GM12878 (cell line): ENCODE measurements around the gene IER3IP1. TPM values are rescaled to one million over a fixed set of nuclear protein-coding genes. Genes with fewer than 3 reads are reported as not detected.

Experiments used
- ATAC-seq: fragments of 200-7000 bp; cut with Tn5 transposase; 3 replicates; pipeline ENCODE4 v1.9.1; 2020; ENCODE audit warnings: mild to moderate bottlenecking, moderate library complexity
- BruUV-seq: library from RNA; stranded (reverse); fragments of 400-500 nt; replicated peaks from 2 replicates; lab custom pipeline; 2021; lab: Mats Ljungman, UMichigan
- CTCF ChIA-PET: fragments of 300-600 bp; sonication (Branson Sonifier 250); formaldehyde crosslinking; extraction: SDS; loops from one replicate; lab custom pipeline; 2021; ENCODE audit warnings: inconsistent platforms; lab: Yijun Ruan, JAX
- POLR2A ChIA-PET: fragments of 350-600 bp; formaldehyde crosslinking; extraction: SDS; loops from one replicate; lab custom pipeline; 2021; ENCODE audit warnings: inconsistent platforms; lab: Charles Lee
- RAD21 ChIA-PET: fragments of 300-600 bp; sonication (Branson Sonifier 250); formaldehyde crosslinking; loops from one replicate; lab custom pipeline; 2023; ENCODE audit warnings: antibody characterized with exemption; ENCODE audit not compliant: unreplicated experiment; lab: Charles Lee
- SMC1A ChIA-PET: fragments of 300-600 bp; sonication (Branson Sonifier 250); formaldehyde crosslinking; loops from one replicate; lab custom pipeline; 2023; ENCODE audit not compliant: unreplicated experiment, uncharacterized antibody; lab: Charles Lee
- DNase-seq: peaks from one replicate; pipeline ENCODE4 v3.0.0-alpha.2; 2011; ENCODE audit warnings: low read depth, low spot score
- FAIRE-seq: peaks from 3 replicates; lab custom pipeline; 2011; peaks lifted over from hg19 to GRCh38; lab: Jason Lieb, UNC
- H2AFZ ChIP-seq: 2 replicates; pipeline ENCODE4 v1.6.0; 2011; ENCODE audit warnings: low read depth, low read length, control low read depth; ENCODE audit not compliant: control insufficient read depth
- H3K27ac ChIP-seq: 2 replicates; pipeline ENCODE4 v1.5.1; 2011; ENCODE audit warnings: control low read depth; ENCODE audit not compliant: control insufficient read depth, insufficient read depth
- H3K27me3 ChIP-seq, 2 experiments: replicated peaks in 1 of 2; 2 replicates each; pipeline versions ENCODE4 v1.6.0 to v1.6.1; 2011; ENCODE audit warnings: low read length in 1 of 2; ENCODE audit not compliant: control insufficient read depth in 2 of 2, insufficient read depth in 2 of 2
- H3K36me3 ChIP-seq, 2 experiments: 2 replicates each; pipeline ENCODE4 v1.5.1; 2011; ENCODE audit warnings: low read length in 1 of 2; ENCODE audit not compliant: control insufficient read depth in 2 of 2, insufficient read depth in 2 of 2
- H3K4me1 ChIP-seq: 2 replicates; pipeline ENCODE4 v1.6.1; 2011; ENCODE audit warnings: mild to moderate bottlenecking, low read length, moderate library complexity, mixed read lengths; ENCODE audit not compliant: control insufficient read depth, insufficient read depth
- H3K4me2 ChIP-seq: 2 replicates; pipeline ENCODE4 v1.6.0; 2011; ENCODE audit warnings: control low read depth; ENCODE audit not compliant: control insufficient read depth, insufficient read depth
- H3K4me3 ChIP-seq: fragments of 200-600 bp; sonication (generic); 2 replicates; pipeline ENCODE4 v1.5.1; 2016
- H3K79me2 ChIP-seq: 2 replicates; pipeline ENCODE4 v1.6.0; 2011; ENCODE audit warnings: low read length; ENCODE audit not compliant: control insufficient read depth, insufficient read depth
- H3K9ac ChIP-seq: 2 replicates; pipeline ENCODE4 v1.8.0; 2011; ENCODE audit warnings: low read length, control low read depth, mixed read lengths; ENCODE audit not compliant: control insufficient read depth, insufficient read depth
- H3K9me3 ChIP-seq: replicated peaks from 3 replicates; pipeline ENCODE4 v1.5.1; 2011; ENCODE audit warnings: mild to moderate bottlenecking, low read length; ENCODE audit not compliant: control insufficient read depth, insufficient read depth
- H4K20me1 ChIP-seq: 2 replicates; pipeline ENCODE4 v1.6.0; 2011; ENCODE audit not compliant: control insufficient read depth, insufficient read depth
- BCLAF1 ChIP-seq: fragments of 450-650 bp; IDR thresholded peaks from 2 replicates; pipeline ENCODE4 v1.6.1; 2017; ENCODE audit warnings: antibody characterized with exemption, mild to moderate bottlenecking, moderate library complexity
- CBX3 ChIP-seq: fragments of 200-600 bp; sonication (generic); IDR thresholded peaks from 2 replicates; pipeline ENCODE4 v1.6.1; 2016; ENCODE audit warnings: low read depth, borderline replicate concordance
- HSF1 ChIP-seq: fragments of 150-350 bp; IDR thresholded peaks from 2 replicates; pipeline ENCODE4 v1.6.1; 2014; ENCODE audit warnings: mild to moderate bottlenecking, low read depth, low read length
- PRDM15 ChIP-seq: fragments of 450-650 bp; formaldehyde crosslinking; IDR thresholded peaks from 2 replicates; pipeline ENCODE4 v1.4.0; 2020; ENCODE audit warnings: mild to moderate bottlenecking, moderate library complexity
- RELB ChIP-seq: fragments of 450-650 bp; IDR thresholded peaks from 2 replicates; pipeline ENCODE4 v1.6.1; 2017; ENCODE audit warnings: low read depth, mild to moderate bottlenecking, moderate library complexity
- SREBF2 ChIP-seq: IDR thresholded peaks from 2 replicates; pipeline ENCODE4 v1.6.1; 2012; ENCODE audit warnings: mild to moderate bottlenecking, low read length
- SRF ChIP-seq, 2 experiments: IDR thresholded peaks; 2 replicates each; pipeline ENCODE4 v1.6.1; 2011; ENCODE audit warnings: low read depth in 2 of 2, low read length in 2 of 2, mild to moderate bottlenecking in 1 of 2, moderate library complexity in 1 of 2
- SUPT20H ChIP-seq: IDR thresholded peaks from 2 replicates; pipeline ENCODE4 v1.6.1; 2011; ENCODE audit warnings: low read depth, mild to moderate bottlenecking, low read length, moderate library complexity, borderline replicate concordance; ENCODE audit not compliant: control insufficient read depth
- ZNF687 ChIP-seq: fragments of 450-650 bp; IDR thresholded peaks from 2 replicates; pipeline ENCODE4 v1.6.1; 2017; ENCODE audit warnings: mild to moderate bottlenecking, moderate library complexity
- WGBS: methylation state at CpG from one replicate; pipeline ENCODE4 v1.1.6; 2016; ENCODE audit warnings: low lambda C conversion rate; ENCODE audit not compliant: insufficient replicate concordance, insufficient coverage; ENCODE audit errors: missing lambda C conversion rate; 5-methylcytosine and 5-hydroxymethylcytosine counted together
- in situ Hi-C: fragments of 300-500 bp; cut with MboI; formaldehyde crosslinking; loops from 9 replicates; pipeline ENCODE4 v1.14.3; 2018; ENCODE audit warnings: mixed read lengths
- intact Hi-C: fragments of 100-400 bp; cut with micrococcal nuclease; formaldehyde crosslinking; loops from one replicate; pipeline ENCODE4 v1.14.2; 2022; ENCODE audit not compliant: unreplicated experiment
- polyA plus RNA-seq, 11 experiments: library from polyadenylated mRNA; depleted of rRNA in 4 of 11; unstranded in 6 of 11; stranded (reverse) in 5 of 11; fragments of >200 nt; fragmentation: Nextera tagmentation in 4 of 11; fragmentation: Illumina TruSeq in 1 of 11; extraction: Ambion mirVana in 4 of 11; extraction: Trizol in 1 of 11; gene quantifications; 1 replicate in 1 of 11; 2 replicates in 10 of 11; pipeline versions ENCODE4 v1.2.1 to v1.2.3, GENCODE V29; 2011 to 2016; ENCODE audit warnings: inconsistent platforms in 2 of 11, missing spikeins in 2 of 11, low read depth in 1 of 11
- total RNA-seq, 4 experiments: library from RNA; depleted of rRNA in 3 of 4; stranded (reverse); fragments of >200 nt in 3 of 4; fragmentation: Illumina TruSeq in 1 of 4; extraction: Trizol in 1 of 4; gene quantifications; 2 replicates each; pipeline versions ENCODE4 v1.2.1 to v1.2.3, GENCODE V29; 2013 to 2021

IER3IP1 gene
- total and polyA plus RNA-seq, 10 of the 15 experiments (the other 5 are each of a cell fraction or from before 2014, with no cell fraction given), result 7.9 to 40.9 (median 28.1) TPM

- Histone ChIP-seq H3K27ac (no peak overlapping the region), H4K20me1 (no peaks in the 10 kb centered on the region), H3K4me2 (no peak overlapping the region), H2AFZ (no peak overlapping the region), H3K27me3 (no peaks in the 10 kb centered on the region), H3K4me3 (no peak overlapping the region), H3K9ac (no peak overlapping the region), H3K36me3 (no peaks in the 10 kb centered on the region), H3K4me1 (peaks cover 3% of the 10 kb centered on the region; the same call in 1 of the 2 replicates), H3K79me2 (peaks cover 10% of the 10 kb centered on the region), H3K9me3 (no peaks in the 10 kb centered on the region)
- 92% methylated on average over 2 of the region's 3 CpGs for WGBS
- in situ Hi-C loops, result no loop called here
- CTCF ChIA-PET, result no interaction called here
- RAD21 ChIA-PET, result interaction anchor here (0.6 kb wide), 1 partner anchor 13 kb away, joined by 3 read pairs; no protein-coding TSS in a partner anchor
- ATAC-seq (no peak), FAIRE-seq (no peak), DNase-seq (no peak)
- no TSS peak for BruUV-seq
- SMC1A ChIA-PET, result interaction anchor here (0.7 to 1.0 kb wide), 2 partner anchors 19 to 28 kb away, joined by 3 to 5 read pairs; no protein-coding TSS in a partner anchor
- intact Hi-C loops, result no loop called here
- POLR2A ChIA-PET, result no interaction called here
- TF ChIP-seq ZNF687, result no peak
- TF ChIP-seq CBX3, result no peak
- no peak for TF ChIP-seq SUPT20H
- no peak for TF ChIP-seq PRDM15 (CRISPR knock-in tag)
- no peak for TF ChIP-seq SREBF2
- no peak for TF ChIP-seq HSF1
- TF ChIP-seq BCLAF1, result no peak
- TF ChIP-seq SRF (IDR thresholded peaks at IDR 0.05; ENCODE audit: low read depth in 2 of 2, low read length in 2 of 2), result no peak
- no peak for TF ChIP-seq RELB
Measured at GRCh38 chr18:47146206-47146605, 30.0 kb downstream of the IER3IP1 start.
